ENCODE measurements around the gene SIK3.

Gene SIK3

DNA sequence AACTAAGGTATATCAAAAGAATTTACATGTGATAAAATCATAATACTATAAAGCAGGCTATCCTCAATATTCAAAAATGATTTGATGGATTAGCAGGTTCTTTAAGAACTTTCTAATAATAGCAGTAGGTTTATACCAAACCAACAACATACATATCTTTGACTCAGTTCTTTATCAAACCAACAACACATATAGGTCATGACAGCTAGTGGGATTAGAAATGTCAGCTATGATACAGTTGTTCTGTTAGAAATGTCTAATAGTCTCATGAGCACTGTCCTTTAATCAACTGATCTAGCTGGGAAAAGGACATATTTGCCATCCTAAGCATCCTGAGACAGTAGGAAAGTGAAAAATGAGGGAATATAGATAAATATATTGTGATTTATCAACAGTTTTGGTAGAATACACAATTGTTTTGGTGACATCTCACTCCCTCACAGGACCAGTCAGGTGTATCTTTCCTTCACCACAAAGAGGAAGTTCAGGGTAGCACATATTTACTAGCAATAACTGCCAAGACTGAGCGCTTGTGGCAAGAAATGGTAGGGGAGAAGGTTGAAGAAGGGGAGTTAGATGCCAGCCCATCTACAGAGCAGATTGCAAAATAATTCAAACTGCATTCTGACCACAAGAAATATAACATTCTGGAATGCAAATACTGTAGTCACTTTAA lies 170.0 kb downstream of the SIK3 start:
- TF ChIP-seq EGR1 (IDR thresholded peaks at IDR 0.05), result no peak
- no peak for TF ChIP-seq ZBTB7A (IDR thresholded peaks at IDR 0.05; ENCODE audit: low read depth)
- no peak for TF ChIP-seq TEAD4 (IDR thresholded peaks at IDR 0.05)
- TF ChIP-seq, protein P1, sequence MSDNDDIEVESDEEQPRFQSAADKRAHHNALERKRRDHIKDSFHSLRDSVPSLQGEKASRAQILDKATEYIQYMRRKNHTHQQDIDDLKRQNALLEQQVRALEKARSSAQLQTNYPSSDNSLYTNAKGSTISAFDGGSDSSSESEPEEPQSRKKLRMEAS (IDR thresholded peaks at IDR 0.05), result no peak
- no peak for TF ChIP-seq CREB1 (IDR thresholded peaks at IDR 0.05; ENCODE audit: low read depth)
- no peak for TF ChIP-seq NFIC (IDR thresholded peaks at IDR 0.05)
- TF ChIP-seq CEBPB (IDR thresholded peaks at IDR 0.05), result no peak
- TF ChIP-seq TAF1 (IDR thresholded peaks at IDR 0.05; ENCODE audit: low read depth), result no peak
- TF ChIP-seq, protein P2, sequence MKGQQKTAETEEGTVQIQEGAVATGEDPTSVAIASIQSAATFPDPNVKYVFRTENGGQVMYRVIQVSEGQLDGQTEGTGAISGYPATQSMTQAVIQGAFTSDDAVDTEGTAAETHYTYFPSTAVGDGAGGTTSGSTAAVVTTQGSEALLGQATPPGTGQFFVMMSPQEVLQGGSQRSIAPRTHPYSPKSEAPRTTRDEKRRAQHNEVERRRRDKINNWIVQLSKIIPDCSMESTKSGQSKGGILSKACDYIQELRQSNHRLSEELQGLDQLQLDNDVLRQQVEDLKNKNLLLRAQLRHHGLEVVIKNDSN (IDR thresholded peaks at IDR 0.05), result no peak
- no peak for TF ChIP-seq YY1 (IDR thresholded peaks at IDR 0.05; ENCODE audit: low read depth)
- no peak for TF ChIP-seq EP300 (IDR thresholded peaks at IDR 0.05; ENCODE audit: borderline replicate concordance)
- no peak for TF ChIP-seq RAD21 (IDR thresholded peaks at IDR 0.05; ENCODE audit: low read depth)
- TF ChIP-seq, protein P3, sequence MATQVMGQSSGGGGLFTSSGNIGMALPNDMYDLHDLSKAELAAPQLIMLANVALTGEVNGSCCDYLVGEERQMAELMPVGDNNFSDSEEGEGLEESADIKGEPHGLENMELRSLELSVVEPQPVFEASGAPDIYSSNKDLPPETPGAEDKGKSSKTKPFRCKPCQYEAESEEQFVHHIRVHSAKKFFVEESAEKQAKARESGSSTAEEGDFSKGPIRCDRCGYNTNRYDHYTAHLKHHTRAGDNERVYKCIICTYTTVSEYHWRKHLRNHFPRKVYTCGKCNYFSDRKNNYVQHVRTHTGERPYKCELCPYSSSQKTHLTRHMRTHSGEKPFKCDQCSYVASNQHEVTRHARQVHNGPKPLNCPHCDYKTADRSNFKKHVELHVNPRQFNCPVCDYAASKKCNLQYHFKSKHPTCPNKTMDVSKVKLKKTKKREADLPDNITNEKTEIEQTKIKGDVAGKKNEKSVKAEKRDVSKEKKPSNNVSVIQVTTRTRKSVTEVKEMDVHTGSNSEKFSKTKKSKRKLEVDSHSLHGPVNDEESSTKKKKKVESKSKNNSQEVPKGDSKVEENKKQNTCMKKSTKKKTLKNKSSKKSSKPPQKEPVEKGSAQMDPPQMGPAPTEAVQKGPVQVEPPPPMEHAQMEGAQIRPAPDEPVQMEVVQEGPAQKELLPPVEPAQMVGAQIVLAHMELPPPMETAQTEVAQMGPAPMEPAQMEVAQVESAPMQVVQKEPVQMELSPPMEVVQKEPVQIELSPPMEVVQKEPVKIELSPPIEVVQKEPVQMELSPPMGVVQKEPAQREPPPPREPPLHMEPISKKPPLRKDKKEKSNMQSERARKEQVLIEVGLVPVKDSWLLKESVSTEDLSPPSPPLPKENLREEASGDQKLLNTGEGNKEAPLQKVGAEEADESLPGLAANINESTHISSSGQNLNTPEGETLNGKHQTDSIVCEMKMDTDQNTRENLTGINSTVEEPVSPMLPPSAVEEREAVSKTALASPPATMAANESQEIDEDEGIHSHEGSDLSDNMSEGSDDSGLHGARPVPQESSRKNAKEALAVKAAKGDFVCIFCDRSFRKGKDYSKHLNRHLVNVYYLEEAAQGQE (IDR thresholded peaks at IDR 0.05; ENCODE audit: low read depth), result no peak
- no peak for TF ChIP-seq TCF12 (IDR thresholded peaks at IDR 0.05; ENCODE audit: low read depth)
- TF ChIP-seq FOXM1 (IDR thresholded peaks at IDR 0.05; ENCODE audit: borderline replicate concordance, low read depth), result no peak

DNA sequence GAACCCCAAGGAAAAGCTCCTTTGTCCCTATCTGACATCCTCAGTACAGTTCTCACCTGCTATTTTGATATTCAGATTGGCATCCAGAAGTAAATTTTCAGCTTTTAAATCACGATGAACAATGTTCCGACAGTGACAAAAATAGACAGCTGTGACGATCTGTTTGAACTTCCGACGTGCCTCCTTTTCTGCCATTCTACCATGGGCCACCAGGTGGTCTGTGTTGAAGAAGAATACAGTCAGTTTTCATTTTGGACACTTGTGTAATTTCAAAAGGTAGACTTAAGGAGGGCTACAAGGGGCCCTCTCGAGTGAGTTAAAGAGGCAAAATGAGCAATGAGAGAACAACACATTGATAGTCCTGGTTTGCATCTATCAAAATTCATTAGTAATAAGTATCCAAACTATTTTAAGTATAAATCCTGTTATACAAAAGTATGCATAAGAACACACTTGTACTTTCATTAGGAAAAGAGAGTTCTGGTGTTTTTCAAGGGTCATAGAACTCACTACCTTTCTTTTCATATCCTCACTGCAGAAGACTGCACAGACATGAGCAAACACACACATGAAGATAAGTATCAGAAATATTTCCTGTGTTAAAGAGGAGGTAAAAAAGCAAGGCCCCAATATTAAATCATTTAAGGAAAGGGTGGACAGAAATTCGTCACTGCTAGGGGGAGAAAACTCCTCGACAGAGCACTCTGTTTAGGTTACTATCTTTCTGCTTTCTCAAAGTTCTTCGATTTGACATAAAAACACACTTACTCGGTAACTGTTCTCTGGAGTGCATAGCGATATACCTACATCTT lies 170.9 kb downstream of the SIK3 start:
- TF ChIP-seq FOXM1 (IDR thresholded peaks at IDR 0.05; ENCODE audit: borderline replicate concordance, low read depth) (no peak), EGR1 (IDR thresholded peaks at IDR 0.05) (no peak), RAD21 (IDR thresholded peaks at IDR 0.05; ENCODE audit: low read depth) (no peak), ZBTB7A (IDR thresholded peaks at IDR 0.05; ENCODE audit: low read depth) (no peak), NFIC (IDR thresholded peaks at IDR 0.05) (no peak), TAF1 (IDR thresholded peaks at IDR 0.05; ENCODE audit: low read depth) (no peak), TCF12 (IDR thresholded peaks at IDR 0.05; ENCODE audit: low read depth) (no peak), CEBPB (IDR thresholded peaks at IDR 0.05) (no peak), EP300 (IDR thresholded peaks at IDR 0.05; ENCODE audit: borderline replicate concordance) (no peak), CREB1 (IDR thresholded peaks at IDR 0.05; ENCODE audit: low read depth) (no peak), YY1 (IDR thresholded peaks at IDR 0.05; ENCODE audit: low read depth) (no peak), TEAD4 (IDR thresholded peaks at IDR 0.05) (no peak)
- TF ChIP-seq, protein P2 (IDR thresholded peaks at IDR 0.05), result no peak
- TF ChIP-seq, protein P1 (IDR thresholded peaks at IDR 0.05), result no peak
- TF ChIP-seq, protein P3 (IDR thresholded peaks at IDR 0.05; ENCODE audit: low read depth), result no peak

DNA sequence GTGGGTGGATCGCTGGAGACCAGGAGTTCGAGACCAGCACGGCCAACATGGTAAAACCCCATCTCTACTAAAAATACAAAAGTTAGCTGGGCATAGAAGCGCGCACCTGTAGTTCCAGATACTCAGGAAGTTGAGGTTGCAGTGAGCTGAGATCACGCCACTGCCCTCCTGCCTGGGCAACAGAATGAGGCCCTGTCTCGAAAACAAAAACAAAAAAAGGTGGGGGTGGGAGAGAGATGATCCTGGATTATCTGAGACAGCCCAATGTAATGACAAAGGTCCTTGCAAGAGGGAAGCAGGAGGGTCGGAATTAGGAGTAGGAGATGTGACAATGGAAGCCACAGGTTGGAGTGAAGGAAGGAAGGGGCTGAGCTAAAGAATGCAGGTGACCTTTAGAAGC lies 173.2 kb downstream of the SIK3 start:
- TF ChIP-seq EP300 (IDR thresholded peaks at IDR 0.05; ENCODE audit: borderline replicate concordance) (no peak), CREB1 (IDR thresholded peaks at IDR 0.05; ENCODE audit: low read depth) (no peak), NFIC (IDR thresholded peaks at IDR 0.05) (no peak), CEBPB (IDR thresholded peaks at IDR 0.05) (no peak), TCF12 (IDR thresholded peaks at IDR 0.05; ENCODE audit: low read depth) (no peak), RAD21 (IDR thresholded peaks at IDR 0.05; ENCODE audit: low read depth) (no peak), TAF1 (IDR thresholded peaks at IDR 0.05; ENCODE audit: low read depth) (no peak), EGR1 (IDR thresholded peaks at IDR 0.05) (no peak), TEAD4 (IDR thresholded peaks at IDR 0.05) (no peak), YY1 (IDR thresholded peaks at IDR 0.05; ENCODE audit: low read depth) (no peak), FOXM1 (IDR thresholded peaks at IDR 0.05; ENCODE audit: borderline replicate concordance, low read depth) (no peak), ZBTB7A (IDR thresholded peaks at IDR 0.05; ENCODE audit: low read depth) (no peak)
- TF ChIP-seq, protein P2 (IDR thresholded peaks at IDR 0.05), result no peak
- TF ChIP-seq, protein P1 (IDR thresholded peaks at IDR 0.05), result no peak
- TF ChIP-seq, protein P3 (IDR thresholded peaks at IDR 0.05; ENCODE audit: low read depth), result no peak
